Body of pancreas (tissue), 4 donors: ENCODE results near the gene DNAJC25. TPM values are rescaled to one million over a fixed set of nuclear protein-coding genes. Genes with fewer than 3 reads are reported as not detected.
A peak's percentile ranks its signal among the peaks of the same experiment; 100 is the strongest.

Source experiments
- ATAC-seq: fragments of 150-250 bp; one replicate; pipeline ENCODE4 v1.9.1; 2016
- DNase-seq, 4 donors: peaks; one replicate each; pipeline ENCODE4 v3.0.0-alpha.2; 2019
- H3K27ac ChIP-seq, 4 donors: fragments of 200-600 bp; sonication (generic); 1 replicate in 3 of 4; 2 replicates in 1 of 4; pipeline versions ENCODE4 v1.5.1 to v1.6.1; 2016 to 2019; ENCODE audit warnings: mild to moderate bottlenecking in 1 of 4, mixed read lengths in 1 of 4, moderate library complexity in 1 of 4
- H3K27me3 ChIP-seq, 2 donors: fragments of 200-600 bp; sonication (generic); one replicate each; pipeline ENCODE4 v1.6.0; 2016; ENCODE audit warnings: mild to moderate bottlenecking in 1 of 2
- H3K36me3 ChIP-seq, 2 donors: fragments of 200-600 bp; sonication (generic); replicated peaks in 1 of 2; 2 replicates each; pipeline ENCODE4 v1.5.1; 2016; ENCODE audit warnings: low read depth in 2 of 2; ENCODE audit not compliant: insufficient read depth in 1 of 2
- H3K4me1 ChIP-seq: fragments of 200-600 bp; sonication (generic); one replicate; pipeline ENCODE4 v1.6.0; 2016
- H3K4me3 ChIP-seq, 2 donors: fragments of 200-600 bp; sonication (generic); 1 replicate in 1 of 2; 2 replicates in 1 of 2; pipeline ENCODE4 v1.5.1; 2016 to 2019
- H3K9me3 ChIP-seq, 3 donors: fragments of 200-600 bp; sonication (generic); 1 replicate in 2 of 3; 2 replicates in 1 of 3; pipeline ENCODE4 v1.5.1; 2016
- CTCF ChIP-seq, 7 experiments: fragments of 450-650 bp in 4 of 7; fragments of 200-600 bp in 3 of 7; sonication (generic) in 3 of 7; IDR thresholded peaks; one replicate each; pipeline ENCODE4 v1.5.1; 2016 to 2019; ENCODE audit warnings: antibody characterized with exemption in 7 of 7
- POLR2A ChIP-seq, 3 donors: fragments of 450-650 bp; IDR thresholded peaks; one replicate each; pipeline ENCODE4 v1.6.1; 2016; ENCODE audit warnings: antibody characterized with exemption in 3 of 3, mild to moderate bottlenecking in 2 of 3
- WGBS, 2 donors: methylation state at CpG; one replicate each; pipeline ENCODE4 v1.1.5; 2017; 5-methylcytosine and 5-hydroxymethylcytosine counted together
- intact Hi-C: fragments of 100-400 bp; cut with DNase I; formaldehyde crosslinking; loops from one replicate; pipeline ENCODE4 v1.15.1; 2023
- total RNA-seq, 2 donors: library from RNA; depleted of rRNA; stranded (reverse); fragments of >200 nt; gene quantifications; one replicate each; pipeline ENCODE4 v1.1.0, GENCODE V29; 2016

DNAJC25 gene
- total RNA-seq, 2 donors from 2014 or later: 4.2 to 21.1 TPM

- H3K9me3 ChIP-seq: no peaks in the 10 kb centered on the region
- no peak overlapping the region for H3K27ac ChIP-seq
- H3K36me3 ChIP-seq: no peaks in the 10 kb centered on the region
- H3K4me1 ChIP-seq: no peaks in the 10 kb centered on the region
- DNase-seq: peak in 3 of 4 donors; percentile 25 to 66 (median 33)
- peak; percentile 60 for ATAC-seq
- no peaks in the 10 kb centered on the region for H3K27me3 ChIP-seq
- WGBS, 2 donors: 18 to 33% methylated on average over 2 of the region's 2 CpGs
- TF ChIP-seq POLR2A (IDR thresholded peaks at IDR 0.05) (no peak), CTCF (IDR thresholded peaks at IDR 0.05) (peak; percentile 33 to 90 (median 65))
- intact Hi-C loops: no loop called here
- H3K4me3 ChIP-seq: no peak overlapping the region
Measured at GRCh38 chr9:111621895-111622480, 9.1 kb upstream of the DNAJC25 start.

GRCh38 chr9:111622626-111623025 lies 8.5 kb upstream of the DNAJC25 start:
- intact Hi-C loops: no loop called here
- H3K4me3 ChIP-seq: no peak overlapping the region
- no peaks in the 10 kb centered on the region for H3K9me3 ChIP-seq
- ATAC-seq (peak; percentile 55), DNase-seq (peak; percentile 25 to 60 (median 40))
- H3K4me1 ChIP-seq: no peaks in the 10 kb centered on the region
- no peaks in the 10 kb centered on the region for H3K36me3 ChIP-seq
- H3K27ac ChIP-seq: no peak overlapping the region
- H3K27me3 ChIP-seq: no peaks in the 10 kb centered on the region
- whole genome bisulfite sequencing, 2 donors: 47 to 49% methylated on average over 3 of the region's 3 CpGs
- TF ChIP-seq POLR2A (IDR thresholded peaks at IDR 0.05) (no peak), CTCF (IDR thresholded peaks at IDR 0.05) (no peak)

- ATAC-seq: no peak
- DNase-seq: no peak
- peaks cover 6% of the 10 kb centered on the region for H3K4me1 ChIP-seq
- WGBS, 2 donors: 49 to 52% methylated on average over 7 of the region's 7 CpGs
- intact Hi-C loops: no loop called here
- no peaks in the 10 kb centered on the region for H3K9me3 ChIP-seq
- no peak for TF ChIP-seq POLR2A (IDR thresholded peaks at IDR 0.05)
- TF ChIP-seq CTCF (IDR thresholded peaks at IDR 0.05): no peak
- no peak overlapping the region for H3K27ac ChIP-seq
- H3K27me3 ChIP-seq: no peaks in the 10 kb centered on the region
- H3K4me3 ChIP-seq: no peak overlapping the region
- H3K36me3 ChIP-seq: no peaks in the 10 kb centered on the region
Measured at GRCh38 chr9:111627260-111627963, 3.7 kb upstream of the DNAJC25 start.

GRCh38 chr9:111628411-111628810 lies 2.7 kb upstream of the DNAJC25 start:
- H3K9me3 ChIP-seq: no peaks in the 10 kb centered on the region
- intact Hi-C loops: no loop called here
- ATAC-seq (no peak), DNase-seq (no peak)
- H3K4me1 ChIP-seq: peaks cover 16% of the 10 kb centered on the region
- TF ChIP-seq POLR2A (IDR thresholded peaks at IDR 0.05): no peak
- no peak for TF ChIP-seq CTCF (IDR thresholded peaks at IDR 0.05)
- WGBS, 2 donors: 90 to 93% methylated on average over 7 of the region's 7 CpGs
- no peak overlapping the region for H3K4me3 ChIP-seq
- no peaks in the 10 kb centered on the region for H3K27me3 ChIP-seq
- no peak overlapping the region for H3K27ac ChIP-seq
- no peaks in the 10 kb centered on the region for H3K36me3 ChIP-seq
